ENCODE data around the gene RPS10.
"Not testable (repeated sequence)": the region's sequence is repeated elsewhere in the genome, so short reads cannot be mapped to it uniquely, and the experiment has no call there.

Gene RPS10

DNA sequence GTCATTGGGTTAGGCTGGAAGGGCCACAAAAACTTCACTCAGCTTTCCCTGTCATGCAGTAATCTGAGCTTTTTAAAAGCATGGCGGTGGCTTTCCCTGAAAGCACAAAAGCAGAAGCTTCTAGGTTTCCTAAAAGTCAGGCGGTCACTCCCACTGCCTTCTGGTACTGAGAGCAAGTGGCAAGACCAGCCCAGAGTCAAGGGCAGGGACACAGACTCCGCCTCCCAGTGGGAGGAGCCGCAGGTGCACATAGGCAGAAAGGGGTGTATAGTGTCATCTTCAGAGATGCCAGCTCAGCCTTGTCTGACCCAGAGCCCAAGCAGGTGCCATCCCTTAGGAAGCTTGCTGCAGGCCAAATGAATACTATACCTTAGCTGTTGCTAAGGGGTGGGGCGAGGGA is 22.0 kb upstream of the RPS10 start:
- DNase-seq (ENCODE audit: low read depth in 2 of 2) = no peak

DNA sequence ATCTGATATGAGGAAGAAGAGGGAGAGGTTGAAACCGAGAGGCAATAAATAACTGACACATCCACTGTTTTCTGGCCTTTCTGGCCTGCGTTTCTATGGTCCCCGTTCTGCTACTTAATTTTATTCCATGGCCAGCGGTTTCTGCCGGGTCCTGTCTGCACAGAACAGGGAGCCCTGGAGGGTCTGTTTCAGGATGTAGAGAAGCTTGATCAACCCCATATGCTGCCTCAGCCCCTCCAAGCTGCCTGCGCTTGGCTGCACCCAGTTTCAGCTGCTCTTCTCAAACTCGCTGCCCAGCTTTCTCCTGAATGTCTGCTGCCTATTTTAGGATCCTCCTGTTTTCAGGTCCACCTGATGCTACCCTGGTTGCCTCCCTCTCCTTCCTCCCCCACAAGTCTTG is 21.5 kb upstream of the RPS10 start:
- no peak for DNase-seq (ENCODE audit: low read depth in 2 of 2)

DNA sequence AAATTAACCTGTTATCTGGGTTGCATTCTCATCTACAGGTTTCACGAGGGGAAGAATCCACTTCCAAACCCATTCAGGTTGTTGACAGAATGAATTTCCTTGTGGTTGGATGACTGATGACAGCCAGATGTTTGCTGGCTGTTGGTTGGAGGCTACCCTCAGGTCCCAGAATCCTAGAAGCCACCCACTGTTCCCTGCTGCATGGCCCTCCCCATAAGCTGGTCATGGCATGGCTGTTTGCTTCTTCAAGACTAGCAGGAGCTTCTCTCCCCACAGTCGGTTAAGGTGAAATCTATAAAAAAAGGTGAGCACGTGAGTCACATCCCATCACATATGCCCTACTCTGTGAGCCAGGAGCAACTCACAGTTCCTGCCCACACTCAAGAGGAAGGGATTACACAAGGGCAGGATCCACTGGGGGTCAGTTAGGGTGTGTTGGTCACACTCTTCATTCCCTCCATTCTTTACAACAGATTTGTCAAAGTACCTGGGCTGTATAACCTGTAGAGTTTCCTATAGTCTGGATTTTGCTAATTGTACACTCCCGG is 19.5 kb upstream of the RPS10 start:
- DNase-seq (ENCODE audit: low read depth in 2 of 2) = no peak

DNA sequence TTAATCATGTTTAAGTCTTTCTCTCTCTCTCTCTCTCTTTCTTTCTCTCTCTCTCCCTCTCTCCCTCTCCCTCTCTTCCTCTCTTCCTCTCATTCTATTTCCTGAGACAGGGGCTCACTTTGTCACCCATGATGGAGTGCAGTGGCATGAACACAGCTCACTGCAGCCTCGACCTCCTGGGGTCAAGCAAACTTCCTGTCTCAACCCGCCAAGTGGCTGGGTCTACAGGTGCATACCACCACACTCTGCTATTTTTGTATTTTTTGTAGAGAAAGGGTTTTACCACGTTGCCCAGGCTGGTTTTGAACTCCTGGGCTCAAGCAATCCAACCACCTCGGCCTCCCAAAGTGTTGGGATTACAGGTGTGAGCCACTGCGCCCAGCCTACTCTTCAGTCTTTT is 15.7 kb upstream of the RPS10 start:
- no peak for DNase-seq (ENCODE audit: low read depth in 2 of 2)

DNA sequence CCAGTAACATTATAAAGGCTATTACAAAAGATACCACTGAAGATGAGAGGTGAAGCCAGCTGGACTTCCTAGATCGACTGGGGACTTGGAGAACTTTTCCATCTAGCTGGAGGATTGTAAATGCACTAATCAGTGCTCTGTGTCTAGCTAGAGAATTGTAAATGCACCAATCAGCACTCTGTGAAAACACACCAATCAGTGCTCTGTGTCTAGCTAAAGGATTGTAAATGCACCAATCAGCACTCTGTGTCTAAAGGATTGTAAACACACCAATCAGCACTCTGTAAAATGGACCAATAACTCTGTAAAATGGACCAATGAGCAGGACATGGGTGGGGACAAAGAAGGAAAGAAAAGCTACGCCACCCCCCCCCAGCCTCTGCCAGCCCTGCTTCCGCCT is 13.6 kb upstream of the RPS10 start:
- DNase-seq (ENCODE audit: low read depth in 2 of 2) = no peak

DNA sequence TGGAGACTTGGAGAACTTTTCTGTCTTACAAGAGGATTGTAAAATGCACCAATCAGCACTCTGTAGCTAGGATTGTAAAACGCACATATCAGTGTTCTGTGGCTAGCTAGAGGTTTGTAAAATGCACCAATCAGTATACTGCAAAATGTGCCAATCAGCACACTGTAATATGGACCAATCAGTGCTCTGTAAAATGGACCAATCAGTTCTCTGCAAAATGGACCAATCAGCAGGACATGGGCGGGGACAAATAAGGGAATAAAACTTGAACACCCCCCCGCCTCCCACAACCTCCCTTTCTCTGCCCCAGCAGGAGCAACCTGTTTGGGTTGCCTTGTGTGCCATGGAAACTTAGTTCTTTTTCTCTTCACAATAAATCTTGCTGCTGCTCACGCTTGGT is 12.8 kb upstream of the RPS10 start:
- DNase-seq (ENCODE audit: low read depth in 2 of 2) = no peak

DNA sequence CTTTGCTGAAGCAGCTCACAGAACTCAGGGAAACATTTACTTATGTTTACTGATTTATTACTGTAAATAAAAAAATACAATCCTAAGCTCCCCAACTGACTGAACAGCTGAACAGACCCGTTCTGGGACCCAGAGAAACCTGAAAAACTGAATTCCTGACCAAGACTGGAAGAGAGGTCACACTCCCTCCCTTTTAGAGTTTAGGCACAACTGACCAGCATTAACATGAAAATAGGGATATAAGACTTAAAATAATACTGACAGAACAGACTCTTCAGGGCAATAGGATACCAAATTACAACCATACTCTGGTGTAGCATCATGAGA is 11.7 kb upstream of the RPS10 start:
- DNase-seq (ENCODE audit: low read depth in 2 of 2) = no peak

DNA sequence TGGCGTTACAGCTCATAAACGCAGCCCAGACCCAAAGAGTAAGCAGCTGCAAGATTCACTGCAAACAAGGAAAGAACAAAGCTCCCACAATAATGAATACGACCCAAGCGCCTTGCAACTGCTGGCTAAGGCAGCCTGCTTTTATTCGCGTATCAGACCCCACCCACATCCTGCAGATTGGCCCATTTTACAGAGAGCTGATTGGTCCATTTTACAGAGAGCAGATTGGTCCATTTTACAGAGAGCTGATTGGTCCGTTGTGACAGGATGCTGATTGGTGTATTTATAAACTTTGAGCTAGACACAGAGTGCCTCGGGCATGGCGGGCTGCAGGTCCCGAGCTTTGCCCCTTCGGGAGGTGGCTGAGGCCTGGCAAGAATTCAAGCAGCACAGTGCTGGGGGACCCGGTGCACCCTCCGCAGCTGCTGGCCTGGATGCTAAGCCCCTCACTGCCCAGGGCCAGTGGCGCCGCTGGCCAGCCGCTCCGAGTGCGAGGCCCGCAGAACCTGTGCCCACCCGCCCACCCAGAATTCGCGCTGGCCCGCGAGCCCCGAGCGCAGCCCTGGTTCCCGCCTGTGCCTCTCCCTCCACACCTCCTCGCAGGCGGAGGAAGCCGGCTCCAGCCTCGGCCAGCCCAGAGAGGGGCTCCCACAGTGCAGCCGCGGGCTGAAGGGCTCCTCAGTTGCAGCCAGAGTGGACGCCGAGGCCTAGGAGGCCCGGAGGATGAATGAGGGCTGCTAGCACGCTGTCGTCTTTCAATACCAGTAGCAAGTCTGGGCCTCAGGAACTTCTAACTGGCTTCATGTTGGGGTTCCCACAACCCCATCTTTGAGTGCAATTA is 11.2 kb upstream of the RPS10 start:
- DNase-seq (ENCODE audit: low read depth in 2 of 2) = no peak

DNA sequence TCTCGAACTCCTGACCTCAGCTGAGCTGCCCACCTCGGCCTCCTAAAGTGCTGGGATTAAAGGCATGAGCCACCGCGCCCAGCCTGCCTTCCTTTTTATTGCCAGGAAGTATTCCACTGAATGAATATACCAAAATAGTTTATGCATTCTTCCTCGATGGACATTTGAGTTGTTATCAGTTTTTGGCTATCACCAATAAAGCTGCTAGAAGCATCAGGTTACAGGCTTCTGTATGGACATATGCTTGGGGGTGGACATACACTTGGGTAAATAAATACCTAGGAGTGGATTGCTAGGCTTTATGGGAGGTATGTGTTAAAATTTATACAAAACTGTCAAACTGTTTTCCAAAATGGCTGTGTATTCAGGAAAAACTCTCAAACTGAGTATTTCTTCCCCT is 10.0 kb upstream of the RPS10 start:
- DNase-seq (ENCODE audit: low read depth in 2 of 2) = no peak

DNA sequence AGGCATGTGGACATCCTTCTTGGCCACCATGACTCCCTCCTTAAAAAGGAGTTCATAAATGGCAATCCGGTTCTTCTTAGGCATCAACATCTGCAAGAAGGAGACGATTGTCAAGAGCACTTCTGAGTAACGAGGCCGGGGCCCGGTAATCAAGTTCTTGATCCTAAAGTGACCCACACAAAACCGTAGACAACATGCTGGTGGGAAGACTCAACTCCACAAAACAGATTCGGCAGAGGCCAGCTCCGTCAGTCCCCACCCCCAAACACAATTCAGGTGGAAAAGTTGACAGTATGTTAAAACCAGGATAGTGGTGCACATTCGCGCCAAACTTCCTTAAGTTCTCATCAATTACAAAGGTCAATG is 754 bp downstream of the RPS10 start:
- no peak for DNase-seq (ENCODE audit: low read depth in 2 of 2)

DNA sequence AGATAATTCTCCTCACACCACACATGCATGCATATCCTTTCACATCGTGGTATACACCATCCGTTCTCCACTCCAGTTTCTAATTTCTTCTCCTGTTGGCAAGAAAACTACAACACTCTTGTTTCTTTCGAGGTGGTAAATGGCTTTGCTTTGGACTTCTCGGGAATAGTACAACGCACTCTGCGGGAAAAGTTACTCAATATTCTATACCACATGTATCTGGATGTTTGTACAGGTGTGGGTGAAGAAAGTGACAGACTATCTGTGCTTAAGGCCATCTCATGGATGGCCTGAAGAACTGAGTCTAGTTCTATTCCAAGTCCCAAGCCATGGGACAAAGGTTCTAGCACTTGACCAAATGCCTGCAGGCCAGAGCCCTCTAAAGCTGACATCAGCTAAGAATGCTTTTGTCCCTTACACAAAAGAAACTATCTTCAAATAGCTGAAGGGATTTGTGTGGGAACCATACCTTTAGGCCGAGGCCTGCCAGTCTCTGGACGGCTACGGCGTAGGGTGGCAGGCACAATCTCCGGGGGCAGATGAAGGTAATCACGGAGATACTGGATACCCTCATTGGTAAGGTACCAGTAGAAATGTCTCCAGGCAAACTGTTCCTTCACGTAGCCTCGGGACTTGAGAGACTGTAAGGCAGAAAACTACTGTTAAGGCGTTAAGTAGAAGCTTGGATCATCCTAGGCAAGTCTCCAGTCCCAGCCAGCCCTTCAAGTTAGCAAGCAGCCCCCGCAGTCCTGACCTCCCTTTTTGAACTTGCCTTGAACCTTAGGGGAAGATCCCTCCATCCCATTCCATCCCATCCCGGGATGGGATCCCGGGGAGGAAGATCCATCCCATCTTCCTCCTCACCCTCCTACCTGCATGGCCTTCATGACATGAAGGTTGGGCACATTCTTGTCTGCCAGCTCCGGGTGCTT is 1.4 kb downstream of the RPS10 start:
- no peak for DNase-seq (ENCODE audit: low read depth in 2 of 2)

DNA sequence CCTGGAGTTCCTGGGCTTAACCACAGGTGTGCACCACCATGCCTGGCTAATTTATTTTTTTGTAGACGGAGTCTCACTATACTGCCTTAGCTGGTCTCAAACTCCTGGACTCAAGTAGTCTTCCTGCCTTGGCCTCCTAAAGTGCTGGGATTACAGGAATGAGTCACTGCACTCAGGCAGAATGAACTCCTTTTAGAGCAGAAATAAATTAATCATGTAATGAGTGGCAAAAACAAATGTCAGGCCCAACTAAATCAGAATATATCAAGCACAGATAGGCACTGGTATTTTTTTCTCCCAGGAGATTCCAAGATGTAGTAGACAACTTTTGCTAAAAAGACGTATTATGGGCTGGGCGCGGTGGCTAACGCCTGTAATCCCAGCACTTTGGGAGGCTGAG is 2.6 kb downstream of the RPS10 start:
- no peak for DNase-seq (ENCODE audit: low read depth in 2 of 2)

DNA sequence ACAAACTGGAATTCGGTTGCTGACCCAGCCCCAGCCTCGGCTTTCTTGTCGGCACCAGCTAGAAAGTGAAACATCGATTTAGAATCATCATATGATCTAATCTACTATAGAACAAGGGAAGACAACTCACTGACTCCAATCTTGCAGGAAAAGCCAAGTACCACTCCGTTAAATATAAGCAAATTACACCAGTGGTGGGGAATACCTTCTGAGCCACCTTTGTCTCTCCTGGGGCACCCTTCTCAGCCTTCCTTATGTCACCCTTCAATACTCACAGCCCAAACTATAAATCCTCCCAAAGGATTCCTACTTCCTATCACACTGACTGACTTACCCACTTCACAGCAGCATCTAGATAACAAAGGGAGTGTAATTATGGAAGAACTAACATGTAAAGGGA is 7.5 kb downstream of the RPS10 start:
- DNase-seq (ENCODE audit: low read depth in 2 of 2) = no peak

DNA sequence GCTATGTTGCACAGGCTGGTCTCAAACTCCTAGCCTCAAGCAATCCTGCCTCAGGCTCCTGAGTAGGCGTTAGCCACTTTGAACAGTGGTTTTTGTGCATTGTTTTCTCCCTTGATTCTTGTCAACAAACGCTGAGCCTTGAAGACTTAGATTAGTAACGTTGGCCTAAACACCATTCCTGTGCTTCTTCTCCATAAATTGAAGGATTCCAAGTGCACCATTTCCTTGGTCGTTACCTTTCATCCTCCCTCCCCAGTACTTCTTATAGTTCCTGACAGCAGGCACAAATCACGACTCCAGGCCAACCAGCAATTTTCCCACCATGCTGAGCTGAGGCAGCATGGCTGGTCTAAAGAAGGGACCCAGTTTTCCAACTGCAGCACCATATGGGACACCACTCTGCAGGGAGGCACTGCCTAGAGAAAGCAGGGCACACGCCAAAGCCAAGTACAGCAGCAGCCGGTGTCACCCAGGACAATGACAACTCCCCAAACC is 8.9 kb downstream of the RPS10 start:
- no peak for DNase-seq (ENCODE audit: low read depth in 2 of 2)

DNA sequence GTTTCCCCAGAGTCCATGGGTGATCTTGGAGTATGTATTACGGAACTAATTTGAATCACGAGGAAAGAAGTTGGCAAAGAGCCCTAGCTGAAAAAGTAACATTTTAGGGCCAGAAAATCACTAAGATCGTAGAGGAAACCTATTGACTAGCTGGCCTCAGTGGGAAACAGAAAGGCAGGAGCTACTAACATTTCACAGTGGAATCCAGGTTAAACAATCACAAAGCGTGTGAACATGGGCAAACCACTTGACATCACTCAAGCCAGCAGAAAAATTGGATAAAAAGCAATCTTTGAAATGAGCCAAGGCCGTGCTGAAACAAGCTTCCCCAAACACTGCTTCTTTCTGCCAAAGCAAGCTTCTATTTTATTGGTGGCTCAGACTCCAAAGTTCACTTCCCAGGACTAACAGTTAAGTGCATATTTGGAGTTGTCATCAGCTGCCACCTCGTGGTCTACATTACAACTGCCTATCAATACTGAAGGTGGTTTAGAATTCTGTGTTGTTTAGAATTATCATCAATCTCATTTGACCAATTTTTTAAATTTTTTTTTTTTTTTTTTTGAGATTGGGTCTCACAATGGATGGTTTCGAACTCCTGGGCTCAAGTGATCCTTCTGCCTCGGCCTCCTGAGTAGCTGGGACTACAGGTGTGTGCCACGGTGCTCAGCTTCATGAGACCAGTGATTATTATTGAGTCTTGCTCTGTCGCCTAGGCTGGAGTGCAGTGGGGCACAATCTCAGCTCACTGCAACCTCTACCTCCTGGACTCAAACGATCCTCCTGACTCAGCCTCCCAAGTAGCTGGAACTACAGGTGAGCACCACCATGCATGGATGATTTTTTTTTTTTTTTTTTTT is 10.6 kb downstream of the RPS10 start:
- DNase-seq (ENCODE audit: low read depth in 2 of 2) = no peak

DNA sequence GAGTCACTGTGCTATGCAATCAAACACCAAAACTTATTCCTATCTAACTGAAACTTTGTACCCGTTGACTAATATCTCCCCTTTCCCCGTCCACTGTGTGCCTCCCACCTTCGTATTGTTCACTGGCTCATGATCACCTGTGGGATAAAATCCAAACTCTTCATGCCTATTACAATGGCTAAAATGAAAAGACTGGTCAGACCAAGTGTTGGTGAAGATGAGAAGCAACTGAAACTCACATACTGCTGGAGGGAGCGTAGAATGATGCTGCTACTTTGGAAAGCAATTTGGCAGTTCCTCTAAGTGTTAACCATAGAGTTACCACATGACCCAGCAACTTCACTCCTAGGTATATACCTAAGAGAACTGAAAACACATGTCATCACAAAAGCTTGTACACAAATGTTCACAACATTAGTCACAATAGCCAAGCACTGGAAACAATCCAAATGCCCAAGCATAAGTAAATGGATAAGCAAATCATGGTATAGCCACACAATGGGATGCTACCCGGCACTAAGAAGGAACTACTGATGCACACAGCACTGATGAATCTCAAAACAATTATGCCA is 13.1 kb downstream of the RPS10 start:
- no peak for DNase-seq (ENCODE audit: low read depth in 2 of 2)

DNA sequence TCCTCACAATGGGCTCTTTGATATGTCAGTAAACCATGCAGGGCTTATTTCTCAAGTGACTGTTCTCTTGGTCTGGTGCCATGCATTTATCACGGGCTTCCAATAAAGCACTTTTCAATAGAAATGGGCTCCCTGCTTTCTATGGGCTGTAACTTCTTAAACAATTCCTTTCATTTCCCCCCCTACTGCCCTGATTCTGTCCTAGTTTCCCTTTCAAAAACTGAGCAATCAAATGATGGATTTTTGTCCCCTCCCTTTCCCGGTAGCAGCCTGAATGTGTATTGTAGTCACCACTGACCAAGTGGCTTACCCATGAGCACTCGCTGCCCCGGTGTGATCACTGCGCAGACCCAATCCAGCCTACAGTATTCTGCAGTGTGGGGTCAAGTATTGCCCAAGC is 13.9 kb downstream of the RPS10 start:
- no peak for DNase-seq (ENCODE audit: low read depth in 2 of 2)

DNA sequence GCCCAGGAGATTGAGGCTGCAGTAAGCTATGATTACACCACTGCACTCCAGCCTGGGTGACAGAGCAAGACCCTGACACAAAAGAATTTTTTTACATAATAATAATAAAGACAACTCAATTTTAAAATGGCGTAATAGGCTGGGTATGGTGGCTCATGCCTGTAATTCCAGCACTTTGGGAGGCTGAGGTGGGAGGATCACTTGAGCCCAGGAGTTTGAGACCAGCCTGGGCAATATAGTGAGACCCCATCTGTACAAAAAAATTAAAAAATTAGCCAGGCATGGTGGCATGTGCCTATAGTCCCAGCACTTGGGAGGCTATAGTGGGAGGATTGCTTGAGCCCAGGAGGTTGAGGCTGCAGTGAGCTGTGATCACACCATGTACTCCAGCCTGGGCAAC is 18.0 kb downstream of the RPS10 start:
- not testable (repeated sequence) for DNase-seq (ENCODE audit: low read depth in 2 of 2)

DNA sequence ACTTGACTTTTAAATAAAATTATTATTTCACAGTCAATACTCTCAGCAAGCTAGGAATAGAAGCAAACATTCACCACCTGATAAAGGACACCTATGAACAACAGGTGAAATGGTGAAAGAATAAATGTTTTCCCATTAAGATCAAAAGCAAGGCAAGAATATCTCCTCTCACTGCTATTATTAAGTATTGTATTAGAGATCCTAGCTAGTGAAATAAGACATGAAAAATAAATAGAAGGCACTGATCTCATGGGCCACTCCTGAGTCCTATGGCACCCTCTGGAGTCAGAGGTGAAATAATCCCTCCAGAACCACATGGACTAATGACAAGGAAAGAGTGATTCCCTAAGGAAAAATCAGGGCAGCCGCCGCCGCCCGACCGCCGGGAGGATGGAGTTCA is 29.4 kb downstream of the RPS10 start:
- no peak for DNase-seq (ENCODE audit: low read depth in 2 of 2)

DNA sequence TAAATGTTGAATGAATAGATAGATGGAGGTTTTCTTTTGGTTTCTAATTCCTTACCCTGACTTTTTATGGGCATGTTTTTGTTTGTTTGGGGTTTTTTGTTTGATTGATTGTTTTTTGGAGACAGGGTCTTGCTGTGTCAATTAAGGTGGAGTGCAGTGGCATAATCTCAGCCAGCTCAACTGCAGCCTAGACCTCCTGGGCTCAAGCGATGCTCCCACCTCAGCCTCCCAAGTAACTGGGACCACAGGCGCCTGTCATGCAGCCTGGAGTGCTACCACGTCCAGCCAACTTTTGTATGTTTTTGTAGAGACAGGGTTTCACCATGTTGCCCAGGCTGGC is 31.9 kb downstream of the RPS10 start:
- no peak for DNase-seq (ENCODE audit: low read depth in 2 of 2)

DNA sequence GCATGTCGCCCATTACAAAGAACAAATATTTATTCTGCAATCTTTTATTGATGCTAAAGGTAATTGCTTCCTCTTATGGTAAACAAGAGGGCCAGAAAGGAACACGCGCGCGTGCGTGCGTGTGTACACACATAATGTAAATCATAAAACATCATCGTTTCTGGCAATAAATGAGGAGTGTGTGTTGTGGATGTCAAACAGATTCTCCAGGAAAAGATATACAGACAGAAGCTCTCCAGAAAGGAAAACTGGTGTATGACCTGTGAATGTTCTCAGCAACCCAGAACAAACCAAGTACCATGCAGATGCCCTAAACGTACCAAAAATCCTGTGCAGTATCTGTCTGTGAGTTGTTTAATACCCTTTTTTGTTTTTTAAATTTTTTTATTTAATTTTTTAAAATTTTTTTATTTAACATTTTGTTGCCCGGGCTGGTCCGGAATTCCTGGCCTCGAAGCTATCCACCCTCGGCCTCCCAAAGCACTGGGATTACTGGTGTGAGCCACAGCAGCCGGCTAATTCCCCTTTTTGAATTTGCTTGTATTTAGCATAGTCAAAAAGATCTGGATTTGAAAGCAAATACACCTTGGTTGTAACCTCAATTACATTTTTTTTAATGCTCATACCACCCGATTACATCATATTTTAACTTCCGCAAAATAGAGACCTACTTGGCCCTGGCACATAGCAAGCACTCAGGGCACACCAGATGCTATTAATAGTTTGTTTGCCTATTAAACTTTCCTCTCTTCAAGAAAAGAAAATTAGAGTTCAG is 32.5 kb downstream of the RPS10 start:
- no peak for DNase-seq (ENCODE audit: low read depth in 2 of 2)

All from stimulated activated CD8-positive, alpha-beta memory T cell treated with anti-CD3 and anti-CD28 coated beads, Interleukin-7, amount 100 ng/mL, for 1 hour (primary cell).